Activated naive CD8-positive, alpha-beta T cell (primary cell): ENCODE measurements around the gene REG1A.

Source experiments
- H3K27ac Mint-ChIP-seq: one replicate; pipeline ENCODE4 v1.8.0; 2021; ENCODE audit warnings: mixed read lengths
- H3K27me3 Mint-ChIP-seq: one replicate; pipeline ENCODE4 v1.8.0; 2021; ENCODE audit warnings: mixed read lengths
- H3K36me3 Mint-ChIP-seq: one replicate; pipeline ENCODE4 v1.8.0; 2021; ENCODE audit warnings: mixed read lengths
- H3K4me1 Mint-ChIP-seq: one replicate; pipeline ENCODE4 v1.8.0; 2021; ENCODE audit warnings: low read depth, mixed read lengths
- H3K4me3 Mint-ChIP-seq: one replicate; pipeline ENCODE4 v1.8.0; 2021; ENCODE audit warnings: mild to moderate bottlenecking, mixed read lengths
- H3K9me3 Mint-ChIP-seq: one replicate; pipeline ENCODE4 v1.8.0; 2021; ENCODE audit warnings: low read depth, mixed read lengths

Gene REG1A

GRCh38 chr2:79112269-79112668 is 8.0 kb upstream of the REG1A start:
- H3K4me3 Mint-ChIP-seq: no peak overlapping the region
- H3K4me1 Mint-ChIP-seq: no peaks in the 10 kb centered on the region
- no peak overlapping the region for H3K27ac Mint-ChIP-seq
- no peaks in the 10 kb centered on the region for H3K36me3 Mint-ChIP-seq
- H3K9me3 Mint-ChIP-seq: no peaks in the 10 kb centered on the region
- H3K27me3 Mint-ChIP-seq: no peaks in the 10 kb centered on the region

DNA sequence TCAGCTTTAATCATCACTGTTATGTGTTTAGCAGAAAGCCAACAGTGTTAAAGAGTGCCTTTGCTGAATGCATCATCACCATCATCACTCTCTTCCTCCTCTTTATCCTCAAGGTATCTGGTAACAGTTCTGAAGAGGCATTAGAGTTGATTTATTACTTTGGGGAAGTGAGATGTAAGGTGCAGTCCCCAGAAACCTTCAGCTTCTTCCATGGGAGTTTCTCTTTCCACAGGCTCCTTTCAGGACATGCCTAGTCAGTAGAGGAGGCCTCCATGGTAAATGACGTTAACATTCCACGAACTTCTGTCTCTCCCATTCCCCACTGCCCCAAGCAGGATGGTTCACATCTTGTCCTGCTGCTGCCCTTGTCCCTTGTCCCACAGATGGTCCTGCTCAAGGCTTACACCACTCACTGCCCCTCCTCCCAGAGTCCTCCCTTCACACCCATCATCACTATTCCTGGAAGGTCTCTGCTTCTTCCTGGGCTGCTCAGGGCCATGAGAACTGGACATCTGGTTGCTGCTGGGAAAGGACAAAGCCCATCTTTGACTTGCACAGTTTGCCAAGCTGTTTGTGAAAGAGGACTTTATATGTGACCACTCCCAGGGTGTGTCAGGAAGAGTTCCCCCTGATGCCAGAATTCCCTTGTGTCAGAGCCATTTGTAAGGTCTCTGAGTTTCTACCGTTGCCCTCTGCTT is 5.3 kb upstream of the REG1A start:
- Mint-ChIP-seq H3K4me1 (no peaks in the 10 kb centered on the region), H3K27ac (no peak overlapping the region), H3K4me3 (no peak overlapping the region), H3K9me3 (no peaks in the 10 kb centered on the region), H3K27me3 (no peaks in the 10 kb centered on the region), H3K36me3 (no peaks in the 10 kb centered on the region)

- Mint-ChIP-seq H3K36me3 (no peaks in the 10 kb centered on the region), H3K9me3 (no peaks in the 10 kb centered on the region), H3K27me3 (no peaks in the 10 kb centered on the region), H3K4me3 (no peak overlapping the region), H3K4me1 (no peaks in the 10 kb centered on the region), H3K27ac (no peak overlapping the region)
These were observed 3.0 kb upstream of the REG1A start for GRCh38 chr2:79116997-79117928.

GRCh38 chr2:79122676-79123075 is 2.4 kb downstream of the REG1A start:
- Mint-ChIP-seq H3K4me1 (no peaks in the 10 kb centered on the region), H3K27ac (no peak overlapping the region), H3K4me3 (no peak overlapping the region), H3K9me3 (peaks cover 4% of the 10 kb centered on the region), H3K36me3 (no peaks in the 10 kb centered on the region), H3K27me3 (no peaks in the 10 kb centered on the region)

DNA sequence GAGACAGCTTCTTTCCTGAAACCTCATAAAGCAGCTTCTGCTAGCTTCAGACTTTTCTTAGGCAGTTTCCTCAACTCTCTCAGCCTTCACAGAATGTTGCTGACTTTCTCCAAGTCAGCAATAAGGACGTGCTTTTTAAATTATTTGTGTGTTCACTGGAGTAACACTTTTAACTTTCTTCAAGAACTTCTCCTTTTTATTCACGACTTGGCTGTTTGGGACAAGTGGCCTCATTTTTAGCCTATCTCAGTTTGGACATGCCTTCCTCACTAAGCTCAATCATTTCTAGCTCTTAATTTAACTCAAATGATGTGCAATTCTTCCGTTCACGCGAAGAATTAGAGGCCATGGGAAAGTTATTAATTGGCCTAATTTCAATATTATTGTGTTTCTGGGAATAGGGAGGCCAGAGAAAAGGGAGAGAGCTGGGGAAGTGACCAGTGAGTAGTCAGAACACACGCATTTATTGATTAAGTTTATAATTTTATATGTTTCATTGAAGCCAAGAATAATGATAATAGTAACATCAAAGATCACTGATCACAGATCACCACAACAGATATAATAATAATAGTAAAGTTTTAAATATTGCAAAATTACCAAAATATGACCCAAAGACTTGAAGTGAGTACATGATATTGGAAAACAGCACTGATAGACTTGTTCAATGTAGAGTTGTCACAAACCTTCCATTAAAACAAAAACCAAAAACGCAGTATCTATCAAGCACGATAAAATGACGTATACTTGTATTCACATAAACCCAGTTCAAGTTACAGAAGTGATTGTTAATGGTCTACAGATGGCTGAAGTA is 4.8 kb downstream of the REG1A start:
- no peaks in the 10 kb centered on the region for H3K36me3 Mint-ChIP-seq
- H3K4me3 Mint-ChIP-seq: no peak overlapping the region
- no peak overlapping the region for H3K27ac Mint-ChIP-seq
- peaks cover 7% of the 10 kb centered on the region for H3K9me3 Mint-ChIP-seq
- H3K4me1 Mint-ChIP-seq: no peaks in the 10 kb centered on the region
- H3K27me3 Mint-ChIP-seq: no peaks in the 10 kb centered on the region

DNA sequence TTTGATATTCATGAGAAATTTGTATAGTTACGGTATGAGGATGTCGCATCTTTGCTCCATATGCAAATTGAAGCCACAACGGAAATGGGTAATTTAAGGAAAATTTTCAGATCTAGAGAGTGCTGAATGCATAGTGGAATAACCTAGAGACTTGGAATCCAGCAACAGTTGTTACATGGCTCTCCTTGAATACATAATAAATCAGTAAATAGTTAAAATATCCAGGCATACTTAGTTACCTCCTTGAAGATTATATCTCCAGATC is 5.4 kb downstream of the REG1A start:
- H3K9me3 Mint-ChIP-seq: peaks cover 7% of the 10 kb centered on the region
- H3K27ac Mint-ChIP-seq: no peak overlapping the region
- no peaks in the 10 kb centered on the region for H3K4me1 Mint-ChIP-seq
- H3K36me3 Mint-ChIP-seq: no peaks in the 10 kb centered on the region
- H3K4me3 Mint-ChIP-seq: no peak overlapping the region
- H3K27me3 Mint-ChIP-seq: no peaks in the 10 kb centered on the region

DNA sequence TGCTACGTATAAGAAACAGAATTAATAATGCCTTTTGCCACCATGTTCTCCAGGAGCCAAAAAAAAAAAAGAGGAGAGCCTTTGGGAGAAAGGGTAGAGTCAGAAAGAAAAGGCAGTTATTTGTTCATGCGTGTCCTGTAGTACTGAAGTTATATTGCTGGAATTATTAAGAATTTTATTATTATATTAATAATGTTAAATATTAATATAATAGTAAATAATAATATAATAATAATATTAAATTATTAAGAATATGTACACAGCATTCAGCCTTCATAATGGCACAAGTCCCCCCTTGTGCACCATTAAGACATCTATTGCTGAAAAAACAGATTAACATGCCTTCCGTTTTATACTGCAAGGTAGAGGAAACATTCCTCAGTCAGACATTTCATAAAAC is 8.1 kb downstream of the REG1A start:
- no peak overlapping the region for H3K27ac Mint-ChIP-seq
- no peaks in the 10 kb centered on the region for H3K4me1 Mint-ChIP-seq
- H3K27me3 Mint-ChIP-seq: no peaks in the 10 kb centered on the region
- no peak overlapping the region for H3K4me3 Mint-ChIP-seq
- H3K9me3 Mint-ChIP-seq: peaks cover 7% of the 10 kb centered on the region
- H3K36me3 Mint-ChIP-seq: no peaks in the 10 kb centered on the region

- Mint-ChIP-seq H3K9me3 (peaks cover 5% of the 10 kb centered on the region), H3K36me3 (no peaks in the 10 kb centered on the region), H3K27ac (no peak overlapping the region), H3K4me3 (no peak overlapping the region), H3K27me3 (no peaks in the 10 kb centered on the region), H3K4me1 (no peaks in the 10 kb centered on the region)
These were observed 9.0 kb downstream of the REG1A start for GRCh38 chr2:79129260-79129659.

- no peaks in the 10 kb centered on the region for H3K4me1 Mint-ChIP-seq
- H3K4me3 Mint-ChIP-seq: no peak overlapping the region
- no peaks in the 10 kb centered on the region for H3K36me3 Mint-ChIP-seq
- peaks cover 3% of the 10 kb centered on the region for H3K9me3 Mint-ChIP-seq
- no peaks in the 10 kb centered on the region for H3K27me3 Mint-ChIP-seq
- no peak overlapping the region for H3K27ac Mint-ChIP-seq
These were observed 9.5 kb downstream of the REG1A start for GRCh38 chr2:79129804-79130203.

- Mint-ChIP-seq H3K27me3 (no peaks in the 10 kb centered on the region), H3K36me3 (no peaks in the 10 kb centered on the region), H3K4me1 (no peaks in the 10 kb centered on the region), H3K9me3 (peaks cover 3% of the 10 kb centered on the region), H3K27ac (no peak overlapping the region), H3K4me3 (no peak overlapping the region)
These were observed 11.4 kb downstream of the REG1A start for GRCh38 chr2:79131687-79132086.

DNA sequence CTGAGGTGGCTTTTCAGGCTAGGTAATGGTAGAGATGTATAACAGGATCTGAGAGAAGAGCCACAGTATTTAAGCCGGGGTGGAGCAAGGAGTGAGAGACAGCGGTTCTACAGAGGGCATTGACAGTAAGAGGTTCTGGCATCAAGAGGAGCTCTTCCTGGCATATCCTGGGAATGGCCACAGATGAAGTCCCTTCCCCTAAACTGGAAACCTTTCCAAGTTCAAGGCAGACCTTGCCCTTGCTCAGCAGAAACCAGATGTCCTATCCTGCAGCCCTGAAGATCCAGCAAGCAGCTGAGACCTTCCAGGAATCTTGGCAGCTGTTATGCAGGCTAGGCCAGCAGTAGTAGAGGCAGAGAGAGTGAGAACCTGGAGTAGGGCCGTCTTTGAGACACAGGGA is 18.1 kb downstream of the REG1A start:
- H3K4me1 Mint-ChIP-seq: no peaks in the 10 kb centered on the region
- H3K27ac Mint-ChIP-seq: no peak overlapping the region
- no peaks in the 10 kb centered on the region for H3K27me3 Mint-ChIP-seq
- no peak overlapping the region for H3K4me3 Mint-ChIP-seq
- no peaks in the 10 kb centered on the region for H3K9me3 Mint-ChIP-seq
- no peaks in the 10 kb centered on the region for H3K36me3 Mint-ChIP-seq

- Mint-ChIP-seq H3K27ac (no peak overlapping the region), H3K27me3 (no peaks in the 10 kb centered on the region), H3K4me1 (no peaks in the 10 kb centered on the region)
These were observed 19.1 kb downstream of the REG1A start for GRCh38 chr2:79139423-79139822.

GRCh38 chr2:79155826-79156476 is 35.7 kb downstream of the REG1A start:
- H3K27ac Mint-ChIP-seq: no peak overlapping the region
- H3K4me3 Mint-ChIP-seq: no peak overlapping the region
- H3K27me3 Mint-ChIP-seq: no peaks in the 10 kb centered on the region
- H3K36me3 Mint-ChIP-seq: no peaks in the 10 kb centered on the region
- no peaks in the 10 kb centered on the region for H3K4me1 Mint-ChIP-seq
- H3K9me3 Mint-ChIP-seq: peaks cover 3% of the 10 kb centered on the region

More at GRCh38 chr2:79139423-79139822, 19.1 kb downstream of the REG1A start:
- Mint-ChIP-seq H3K9me3 (no peaks in the 10 kb centered on the region), H3K36me3 (no peaks in the 10 kb centered on the region), H3K4me3 (no peak overlapping the region)

GRCh38 chr2:79159030-79159429 is 38.7 kb downstream of the REG1A start:
- Mint-ChIP-seq H3K27ac (no peak overlapping the region), H3K4me3 (no peak overlapping the region), H3K27me3 (no peaks in the 10 kb centered on the region)

GRCh38 chr2:79159653-79160052 is 39.4 kb downstream of the REG1A start, which contains the start of gene REG3A:
TSS of gene REG3A (minus strand) at chr2:79159753. CDS start at chr2:79159405, 348 bp downstream.
- Mint-ChIP-seq H3K4me3 (no peak within 1 kb of the TSS), H3K27me3 (no peaks in the 10 kb centered on the region), H3K9me3 (peaks cover 3% of the 10 kb centered on the region), H3K27ac (no peak within 1 kb of the TSS), H3K4me1 (no peaks in the 10 kb centered on the region), H3K36me3 (no peaks in the 10 kb centered on the region)

More at GRCh38 chr2:79159030-79159429, 38.7 kb downstream of the REG1A start:
- Mint-ChIP-seq H3K4me1 (no peaks in the 10 kb centered on the region), H3K36me3 (no peaks in the 10 kb centered on the region), H3K9me3 (peaks cover 3% of the 10 kb centered on the region)
